Measurements from ENCODE around the gene CATSPER3.

DNA sequence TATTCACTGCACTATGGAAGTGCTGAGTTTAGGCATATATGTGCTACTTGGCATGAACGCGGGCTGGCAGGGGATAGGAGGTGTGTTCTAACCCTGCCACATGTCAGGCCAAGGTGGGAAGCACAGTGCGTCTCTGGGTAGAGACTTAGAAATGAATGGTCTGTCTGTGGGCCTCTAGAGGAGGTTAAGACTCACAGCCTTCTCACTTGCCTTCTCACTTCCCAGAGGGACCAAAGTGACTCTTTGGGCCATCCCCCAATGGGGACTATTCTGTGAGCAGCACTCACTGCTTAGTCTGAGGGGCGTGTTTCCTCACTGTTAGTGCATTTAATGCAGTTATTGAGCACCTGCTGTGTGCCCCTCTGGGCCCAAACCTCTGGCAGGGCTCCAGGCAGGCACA is 68.7 kb downstream of the CATSPER3 start:
- TF ChIP-seq POLR2AphosphoS5 (IDR thresholded peaks at IDR 0.05; ENCODE audit: borderline replicate concordance, low read depth, low read length) = no peak
- TF ChIP-seq EZH2 (IDR thresholded peaks at IDR 0.05) = no peak
- TF ChIP-seq FOXP2 (optimal IDR thresholded peaks at IDR 0.05; ENCODE audit: control extremely low read depth, extremely low read length, insufficient read depth) = no peak
